HepG2 (cell line): ENCODE data around the gene SIRT6. TPM values are rescaled to one million over a fixed set of nuclear protein-coding genes. Genes with fewer than 3 reads are reported as not detected.

Experiments used
- ATAC-seq: fragments of 200-7000 bp; cut with Tn5 transposase; 3 replicates; pipeline ENCODE4 v1.9.1; 2020; ENCODE audit warnings: mild to moderate bottlenecking, moderate library complexity
- BruUV-seq: library from RNA; stranded (reverse); fragments of 400-500 nt; replicated peaks from 2 replicates; lab custom pipeline; 2021; lab: Mats Ljungman, UMichigan
- CTCF ChIA-PET: fragments of 300-600 bp; formaldehyde crosslinking; extraction: SDS; loops from one replicate; lab custom pipeline; 2021; ENCODE audit warnings: low total read pairs, inconsistent platforms, low intra/inter-chr PET ratio; lab: Yijun Ruan, JAX
- POLR2A ChIA-PET: fragments of 350-600 bp; sonication (Branson Sonifier 250); formaldehyde crosslinking; loops from one replicate; lab custom pipeline; 2020; ENCODE audit warnings: antibody characterized with exemption, inconsistent platforms; lab: Yijun Ruan, JAX
- DNase-seq: peaks from one replicate; pipeline ENCODE4 v3.0.0-alpha.2; 2015; ENCODE audit warnings: low spot score
- FAIRE-seq: peaks from 3 replicates; lab custom pipeline; 2011; peaks lifted over from hg19 to GRCh38; lab: Jason Lieb, UNC
- H2AFZ ChIP-seq: one replicate; pipeline ENCODE4 v1.6.1; 2011; ENCODE audit warnings: low read length, inconsistent platforms
- H3K27ac ChIP-seq: fragments of 300-600 bp; 3 replicates; pipeline ENCODE4 v1.8.0; 2011; ENCODE audit warnings: mixed run types, mild to moderate bottlenecking, mixed read lengths, low read length, inconsistent platforms; ENCODE audit not compliant: insufficient read depth; ENCODE audit errors: extremely low read length
- H3K27me3 ChIP-seq, 2 experiments: fragments of 200-600 bp in 1 of 2; 2 replicates in 1 of 2; 3 replicates in 1 of 2; pipeline versions ENCODE4 v1.6.0 to v1.8.0; 2011; ENCODE audit warnings: low read length in 2 of 2, mild to moderate bottlenecking in 2 of 2, moderate library complexity in 2 of 2, inconsistent platforms in 1 of 2; ENCODE audit not compliant: insufficient read depth in 2 of 2, control insufficient read depth in 1 of 2
- H3K36me3 ChIP-seq, 2 experiments: fragments of 200-600 bp in 1 of 2; replicated peaks in 1 of 2; 2 replicates in 1 of 2; 3 replicates in 1 of 2; pipeline versions ENCODE4 v1.5.1 to v1.8.0; 2011; ENCODE audit warnings: low read length in 2 of 2, inconsistent platforms in 1 of 2; ENCODE audit not compliant: insufficient read depth in 2 of 2, control insufficient read depth in 1 of 2
- H3K4me1 ChIP-seq: 2 replicates; pipeline ENCODE4 v1.5.1; 2012; ENCODE audit warnings: low read length, inconsistent platforms; ENCODE audit not compliant: insufficient read depth
- H3K4me2 ChIP-seq: 2 replicates; pipeline ENCODE4 v1.6.0; 2011; ENCODE audit warnings: low read depth, low read length, inconsistent platforms
- H3K4me3 ChIP-seq, 3 experiments: fragments of 200-600 bp in 1 of 3; sonication (generic), shearing (Covaris generic) in 1 of 3; replicated peaks in 1 of 3; 2 replicates each; pipeline ENCODE4 v1.5.1; 2011 to 2016; ENCODE audit warnings: low read length in 3 of 3, inconsistent platforms in 2 of 3, low read depth in 2 of 3, mild to moderate bottlenecking in 2 of 3, control low read depth in 1 of 3, mixed read lengths in 1 of 3; ENCODE audit not compliant: insufficient read depth in 1 of 3
- H3K79me2 ChIP-seq: one replicate; pipeline ENCODE4 v1.6.1; 2011; ENCODE audit warnings: low read length, inconsistent platforms; ENCODE audit not compliant: insufficient read depth
- H3K9ac ChIP-seq: 2 replicates; pipeline ENCODE4 v1.6.0; 2011; ENCODE audit warnings: mild to moderate bottlenecking, low read depth, low read length, inconsistent platforms; ENCODE audit not compliant: insufficient read depth
- H3K9me3 ChIP-seq: 2 replicates; pipeline ENCODE4 v1.5.1; 2012; ENCODE audit warnings: mild to moderate bottlenecking, low read length
- H4K20me1 ChIP-seq: 2 replicates; pipeline ENCODE4 v1.6.0; 2011; ENCODE audit warnings: inconsistent platforms, mild to moderate bottlenecking, low read length, moderate library complexity; ENCODE audit not compliant: insufficient read depth
- BHLHE40 ChIP-seq: IDR thresholded peaks from 2 replicates; pipeline ENCODE4 v1.6.1; 2011; ENCODE audit warnings: low read length, improper control_type of control experiment
- FOSL1 ChIP-seq: sonication (generic); formaldehyde crosslinking; IDR thresholded peaks from 2 replicates; pipeline ENCODE4 v1.9.0; 2021; ENCODE audit warnings: missing genetic modification reagents, borderline replicate concordance
- HOMEZ ChIP-seq: IDR thresholded peaks from 2 replicates; pipeline ENCODE4 v1.6.1; 2016; ENCODE audit warnings: low read depth
- HOXA7 ChIP-seq: sonication (generic); formaldehyde crosslinking; IDR thresholded peaks from 2 replicates; pipeline ENCODE4 v1.8.1; 2022; ENCODE audit warnings: mild to moderate bottlenecking, missing genetic modification reagents, moderate library complexity
- IRX3 ChIP-seq: sonication (generic); formaldehyde crosslinking; IDR thresholded peaks from 2 replicates; pipeline ENCODE4 v1.8.1; 2023; ENCODE audit warnings: mild to moderate bottlenecking, low read depth, missing genetic modification reagents, borderline replicate concordance
- MAFF ChIP-seq: IDR thresholded peaks from 2 replicates; pipeline ENCODE4 v1.6.1; 2011; ENCODE audit warnings: low read depth, low read length, improper control_type of control experiment
- ZNF510 ChIP-seq: sonication (generic); formaldehyde crosslinking; IDR thresholded peaks from 2 replicates; pipeline ENCODE4 v1.4.0; 2020; ENCODE audit warnings: low read depth, mild to moderate bottlenecking, missing genetic modification reagents
- WGBS: methylation state at CpG from one replicate; pipeline ENCODE4 v1.1.6; 2017; ENCODE audit warnings: low lambda C conversion rate; 5-methylcytosine and 5-hydroxymethylcytosine counted together
- in situ Hi-C: cut with HindIII; loops from 2 replicates; pipeline ENCODE4 v1.10.0; 2017; ENCODE audit warnings: low pct_unique_long_range_greater_than_20kb; ENCODE audit not compliant: extremely low pct_ligation_motif_present
- intact Hi-C: fragments of 100-400 bp; cut with micrococcal nuclease; formaldehyde crosslinking; loops from one replicate; pipeline ENCODE4 v1.10.0; 2022; ENCODE audit not compliant: unreplicated experiment
- polyA plus RNA-seq, 8 experiments: library from polyadenylated mRNA; depleted of rRNA in 3 of 8; stranded (reverse) in 7 of 8; unstranded in 1 of 8; fragments of >200 nt; fragmentation: Illumina TruSeq in 4 of 8; extraction: Trizol in 4 of 8; gene quantifications; 2 replicates each; pipeline versions ENCODE4 v1.2.1 to v1.2.3, GENCODE V29; 2011 to 2016; ENCODE audit warnings: low read depth in 4 of 8, missing spikeins in 1 of 8, mixed read lengths in 1 of 8; ENCODE audit not compliant: insufficient read depth in 1 of 8
- total RNA-seq, 5 experiments: library from RNA; depleted of rRNA; stranded (reverse); fragments of >200 nt; fragmentation: Illumina TruSeq; extraction: Trizol; gene quantifications; 2 replicates each; pipeline ENCODE4 v1.2.3, GENCODE V29; 2016; ENCODE audit warnings: low read depth in 1 of 5
- TF ChIP-seq, protein P1 (sequence below): sonication (generic); formaldehyde crosslinking; IDR thresholded peaks from 2 replicates; pipeline ENCODE4 v1.4.0; 2020; ENCODE audit warnings: mild to moderate bottlenecking, missing genetic modification reagents

Gene SIRT6
- total and polyA plus RNA-seq, 2 of the 13 experiments (the other 11 are each of a cell fraction or from before 2014, with no cell fraction given): 11.0 to 18.4 TPM

GRCh38 chr19:4164262-4164661 is 18.1 kb downstream of the SIRT6 start:
- Histone ChIP-seq H3K9me3 (no peaks in the 10 kb centered on the region), H2AFZ (no peak overlapping the region), H3K4me3 (no peak overlapping the region), H4K20me1 (no peaks in the 10 kb centered on the region), H3K27ac (no peak overlapping the region), H3K79me2 (no peaks in the 10 kb centered on the region)
- DNase-seq: no peak
- POLR2A ChIA-PET: no interaction called here
- no peak for FAIRE-seq
- WGBS: 92% methylated on average over 10 of the region's 11 CpGs
- no peak for ATAC-seq
- TF ChIP-seq IRX3 (no peak), HOMEZ (CRISPR knock-in tag) (no peak), MAFF (no peak), BHLHE40 (no peak), FOSL1 (CRISPR knock-in tag) (no peak), HOXA7 (CRISPR knock-in tag) (no peak), ZNF510 (CRISPR knock-in tag) (no peak)
- TF ChIP-seq, protein P1, sequence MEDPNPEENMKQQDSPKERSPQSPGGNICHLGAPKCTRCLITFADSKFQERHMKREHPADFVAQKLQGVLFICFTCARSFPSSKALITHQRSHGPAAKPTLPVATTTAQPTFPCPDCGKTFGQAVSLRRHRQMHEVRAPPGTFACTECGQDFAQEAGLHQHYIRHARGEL (CRISPR knock-in tag): no peak
- TF ChIP-seq, all 625 proteins: peak for 0
- intact Hi-C loops (no loop called here), in situ Hi-C loops (no loop called here)
- Histone ChIP-seq H3K9ac (no peak overlapping the region), H3K4me2 (no peak overlapping the region), H3K27me3 (no peaks in the 10 kb centered on the region), H3K36me3 (0 out of 5 replicates have a peak, but pooled peaks cover 0 to 5% of the 10 kb centered on the region in 2 experiments), H3K4me1 (no peaks in the 10 kb centered on the region)
- no TSS peak for BruUV-seq
- CTCF ChIA-PET: no interaction called here
